GM23248 (cell line): ENCODE measurements around the gene SPDYC. TPM values are rescaled to one million over a fixed set of nuclear protein-coding genes. Genes with fewer than 3 reads are reported as not detected.
"Not testable (repeated sequence)": the region's sequence is repeated elsewhere in the genome, so short reads cannot be mapped to it uniquely, and the experiment has no call there.

Experiments used
- DNase-seq: peaks from one replicate; pipeline ENCODE4 v3.0.0-alpha.2; 2015
- H2AFZ ChIP-seq: fragments of 200-600 bp; sonication (generic); 2 replicates; pipeline ENCODE4 v1.6.1; 2016; ENCODE audit warnings: antibody characterized with exemption
- H3F3A ChIP-seq: fragments of 200-600 bp; sonication (generic); 2 replicates; pipeline ENCODE4 v1.6.1; 2016; ENCODE audit warnings: mild to moderate bottlenecking, antibody characterized with exemption, mixed run types; ENCODE audit not compliant: insufficient read depth
- H3K27ac ChIP-seq: fragments of 200-600 bp; sonication (generic); 2 replicates; pipeline ENCODE4 v1.5.1; 2016; ENCODE audit warnings: mild to moderate bottlenecking
- H3K27me3 ChIP-seq: fragments of 200-600 bp; sonication (generic); replicated peaks from 2 replicates; pipeline ENCODE4 v1.6.1; 2016; ENCODE audit warnings: mild to moderate bottlenecking; ENCODE audit not compliant: insufficient read depth
- H3K36me3 ChIP-seq: fragments of 200-600 bp; sonication (generic); 2 replicates; pipeline ENCODE4 v1.6.1; 2016; ENCODE audit warnings: low read depth, mild to moderate bottlenecking
- H3K4me1 ChIP-seq: fragments of 200-600 bp; sonication (generic); 2 replicates; pipeline ENCODE4 v1.6.1; 2016; ENCODE audit warnings: mild to moderate bottlenecking; ENCODE audit not compliant: insufficient read depth
- H3K4me2 ChIP-seq: fragments of 200-600 bp; sonication (generic); one replicate; pipeline ENCODE4 v1.6.1; 2016; ENCODE audit warnings: mild to moderate bottlenecking; ENCODE audit not compliant: unreplicated experiment
- H3K4me3 ChIP-seq: fragments of 200-600 bp; sonication (generic); 2 replicates; pipeline ENCODE4 v1.5.1; 2016; ENCODE audit warnings: mild to moderate bottlenecking
- H3K79me2 ChIP-seq: fragments of 200-600 bp; sonication (generic); 2 replicates; pipeline ENCODE4 v1.6.1; 2016; ENCODE audit warnings: mild to moderate bottlenecking; ENCODE audit not compliant: insufficient read depth
- H3K9ac ChIP-seq: fragments of 200-600 bp; sonication (generic); 2 replicates; pipeline ENCODE4 v1.6.1; 2016; ENCODE audit warnings: mild to moderate bottlenecking
- H3K9me2 ChIP-seq: fragments of 200-600 bp; sonication (generic); 2 replicates; pipeline ENCODE4 v1.6.1; 2016; ENCODE audit warnings: mixed run types, mild to moderate bottlenecking, moderate library complexity; ENCODE audit not compliant: insufficient read depth
- H3K9me3 ChIP-seq: fragments of 200-600 bp; sonication (generic); one replicate; pipeline ENCODE4 v1.6.1; 2017; ENCODE audit warnings: low read depth
- H4K20me1 ChIP-seq: fragments of 200-600 bp; sonication (generic); 2 replicates; pipeline ENCODE4 v1.6.0; 2016; ENCODE audit not compliant: insufficient read depth
- EZH2 ChIP-seq: fragments of 200-600 bp; sonication (generic); IDR thresholded peaks from 2 replicates; pipeline ENCODE4 v1.6.1; 2018; ENCODE audit warnings: antibody characterized with exemption, mild to moderate bottlenecking; ENCODE audit not compliant: insufficient read depth, poor library complexity, severe bottlenecking
- EZH2phosphoT487 ChIP-seq: fragments of 200-600 bp; sonication (generic); IDR thresholded peaks from 2 replicates; pipeline ENCODE4 v1.6.1; 2018; ENCODE audit warnings: antibody characterized with exemption, moderate library complexity, mild to moderate bottlenecking, low read depth; ENCODE audit not compliant: insufficient read depth
- WGBS, 2 experiments: methylation state at CpG; one replicate each; pipeline ENCODE4 v1.1.6; 2015 to 2017; ENCODE audit warnings: low lambda C conversion rate in 2 of 2, low coverage in 1 of 2; ENCODE audit errors: missing lambda C conversion rate in 2 of 2; 5-methylcytosine and 5-hydroxymethylcytosine counted together
- in situ Hi-C: fragments of 300-500 bp; cut with MboI; formaldehyde crosslinking; loops from 2 replicates; pipeline ENCODE4 v1.15.0; 2020
- polyA plus RNA-seq: library from polyadenylated mRNA; unstranded; fragments of >200 nt; fragmentation: Nextera tagmentation; extraction: Ambion mirVana; gene quantifications from 2 replicates; pipeline ENCODE4 v1.2.1, GENCODE V29; 2016
- total RNA-seq: library from RNA; depleted of rRNA; stranded (reverse); fragments of >200 nt; shearing (Covaris generic); gene quantifications from 2 replicates; pipeline ENCODE4 v1.2.3, GENCODE V29; 2014

Gene SPDYC
- total and polyA plus RNA-seq, 2 experiments from 2014 or later: not detected

- H4K20me1 ChIP-seq: no peaks in the 10 kb centered on the region
- no peaks in the 10 kb centered on the region for H3K79me2 ChIP-seq
- no peak overlapping the region for H3K27ac ChIP-seq
- no peak overlapping the region for H3K4me2 ChIP-seq
- no peak overlapping the region for H3K4me3 ChIP-seq
- no peaks in the 10 kb centered on the region for H3K27me3 ChIP-seq
- no peaks in the 10 kb centered on the region for H3K4me1 ChIP-seq
- in situ Hi-C loops: no loop called here
- no peak for DNase-seq
- H3K9ac ChIP-seq: no peak overlapping the region
- no peaks in the 10 kb centered on the region for H3F3A ChIP-seq
- 49 to 77% methylated on average over 4 to 10 of the region's 10 CpGs for WGBS, 2 experiments
- no peaks in the 10 kb centered on the region for H3K9me3 ChIP-seq
- no peaks in the 10 kb centered on the region for H3K36me3 ChIP-seq
- no peak for TF ChIP-seq EZH2phosphoT487
- no peak for TF ChIP-seq EZH2
- H2AFZ ChIP-seq: no peak overlapping the region
- no peaks in the 10 kb centered on the region for H3K9me2 ChIP-seq
These were observed 2.6 kb downstream of the SPDYC start for GRCh38 chr11:65172600-65172999.

DNA sequence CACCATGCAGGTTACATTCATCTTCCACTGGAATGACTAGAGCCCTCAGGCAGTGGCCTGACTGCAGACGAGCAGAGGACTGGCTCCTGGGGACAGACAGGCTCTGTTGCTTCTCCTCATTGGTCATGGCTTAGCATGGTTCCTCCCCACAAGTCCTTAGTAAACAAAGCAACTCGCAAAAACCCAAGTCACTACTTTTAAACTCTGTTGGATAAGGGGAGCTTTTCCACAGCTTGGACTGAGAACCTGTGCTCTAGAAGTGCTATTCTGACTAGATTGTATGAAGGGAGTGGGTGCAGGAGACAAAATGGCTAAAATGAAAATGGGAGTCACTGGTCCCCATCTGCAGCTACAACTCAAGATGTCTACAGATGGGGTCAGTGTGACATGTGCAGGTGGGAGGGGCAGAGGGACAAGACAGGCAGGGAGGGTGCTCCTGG, 4.6 kb downstream of the SPDYC start:
- H3K79me2 ChIP-seq, DNase-seq, H3K9me3 ChIP-seq, H2AFZ ChIP-seq, H3K9ac ChIP-seq, H3K4me2 ChIP-seq, H3K9me2 ChIP-seq, H3F3A ChIP-seq, H3K36me3 ChIP-seq, H3K4me1 ChIP-seq, H3K4me3 ChIP-seq, in situ Hi-C loops, H3K27ac ChIP-seq, H4K20me1 ChIP-seq, H3K27me3 ChIP-seq: not testable (repeated sequence)
- WGBS, 2 experiments: 55 to 58% methylated on average over 2 of the region's 2 CpGs

- WGBS, 2 experiments: 0 to 2% methylated on average over 36 to 40 of the region's 60 CpGs
- H3K79me2 ChIP-seq: peaks cover 57% of the 10 kb centered on the region
These were observed 11.0 kb downstream of the SPDYC start for GRCh38 chr11:65180877-65181568.

DNA sequence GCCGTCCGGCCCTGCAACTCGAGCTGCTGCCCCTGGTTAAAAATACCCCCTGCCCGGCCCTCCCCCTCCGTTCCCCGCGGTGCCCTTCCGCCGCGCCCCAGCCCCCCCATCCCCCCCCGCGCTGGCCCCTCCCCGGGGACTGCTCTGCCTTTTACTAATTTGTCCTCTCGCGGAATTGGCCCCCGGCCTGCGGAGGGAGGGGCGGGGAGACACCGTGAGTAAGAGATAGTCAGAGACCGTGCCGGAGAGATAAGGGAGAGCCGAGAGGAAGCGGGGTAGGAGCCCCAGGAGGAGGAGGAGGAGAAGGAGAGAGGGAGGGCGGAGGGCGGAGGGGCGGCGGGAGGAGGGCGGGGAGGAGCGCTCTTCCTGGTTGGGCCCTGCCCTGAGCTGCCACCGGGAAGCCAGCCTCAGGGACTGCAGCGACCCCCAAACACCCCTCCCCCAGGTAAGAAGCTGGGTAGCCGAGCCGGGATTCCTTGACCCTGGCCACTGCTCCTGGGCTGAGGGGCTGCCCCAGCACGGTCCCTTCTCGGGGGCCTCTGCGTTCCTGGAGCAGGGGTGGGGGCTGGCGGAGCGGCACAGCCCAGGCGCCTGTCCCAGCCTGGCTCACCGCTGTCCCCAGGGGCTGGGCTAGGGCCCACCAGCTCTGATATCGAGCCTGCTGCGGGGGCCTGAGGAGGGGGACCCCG, 11.7 kb downstream of the SPDYC start, which contains the start of gene CAPN1:
CAPN1 (plus strand) TSS at position 360 of the 689 bp plus-strand sequence. CDS start 774 bp downstream, outside the sequence.
- no peaks in the 10 kb centered on the region for H3K36me3 ChIP-seq
- in situ Hi-C loops: no loop called here
- TF ChIP-seq EZH2phosphoT487: no peak
- no peak for TF ChIP-seq EZH2
- H3K79me2 ChIP-seq: peaks cover 57% of the 10 kb centered on the region
- peak within 1 kb of the TSS; percentile 82 for H3K4me3 ChIP-seq
- H3K27me3 ChIP-seq: no peaks in the 10 kb centered on the region
- no peaks in the 10 kb centered on the region for H4K20me1 ChIP-seq
- H3K9me2 ChIP-seq: no peaks in the 10 kb centered on the region
- peak within 1 kb of the TSS; percentile 5; the same call in 1 of the 2 replicates for H3K27ac ChIP-seq
- H3K4me1 ChIP-seq: 0 out of 2 replicates have a peak, but pooled peaks cover 6% of the 10 kb centered on the region
- peak within 1 kb of the TSS; percentile 84 for H3K4me2 ChIP-seq
- H2AFZ ChIP-seq: peak within 1 kb of the TSS; percentile 77
- no peaks in the 10 kb centered on the region for H3K9me3 ChIP-seq
- peak; percentile 88 for DNase-seq
- no peaks in the 10 kb centered on the region for H3F3A ChIP-seq
- 1% methylated on average over 27 to 41 of the region's 43 CpGs for WGBS, 2 experiments
- H3K9ac ChIP-seq: peak within 1 kb of the TSS; percentile 87

More at GRCh38 chr11:65180877-65181568, 11.0 kb downstream of the SPDYC start:
- in situ Hi-C loops: no loop called here
- Histone ChIP-seq H3F3A (no peaks in the 10 kb centered on the region), H3K9ac (peak overlapping the region; percentile 87), H2AFZ (peak overlapping the region; percentile 77), H3K9me2 (no peaks in the 10 kb centered on the region), H3K27me3 (no peaks in the 10 kb centered on the region), H4K20me1 (no peaks in the 10 kb centered on the region), H3K9me3 (no peaks in the 10 kb centered on the region), H3K27ac (no peak overlapping the region), H3K36me3 (no peaks in the 10 kb centered on the region), H3K4me2 (peak overlapping the region; percentile 80), H3K4me3 (peak overlapping the region; percentile 82), H3K4me1 (0 out of 2 replicates have a peak, but pooled peaks cover 6% of the 10 kb centered on the region)
- peak; percentile 76 for DNase-seq
- no peak for TF ChIP-seq EZH2
- no peak for TF ChIP-seq EZH2phosphoT487
